Prostate gland (tissue), 2 donors: Measurements from ENCODE around the gene SV2B. TPM values are rescaled to one million over a fixed set of nuclear protein-coding genes. Genes with fewer than 3 reads are reported as not detected.
A peak's percentile ranks its signal among the peaks of the same experiment; 100 is the strongest.

Experiments
- DNase-seq: peaks from one replicate; pipeline ENCODE4 v3.0.0-alpha.2; 2019; ENCODE audit warnings: low spot score
- H3K27ac ChIP-seq, 2 donors: fragments of 200-600 bp; sonication (generic); 2 replicates each; pipeline ENCODE4 v1.5.1; 2017 to 2019
- H3K27me3 ChIP-seq: fragments of 200-600 bp; sonication (generic); replicated peaks from 2 replicates; pipeline ENCODE4 v1.5.1; 2019; ENCODE audit not compliant: insufficient read depth
- H3K36me3 ChIP-seq, 2 donors: fragments of 200-600 bp; sonication (generic); 1 replicate in 1 of 2; 2 replicates in 1 of 2; pipeline versions ENCODE4 v1.5.1 to v1.8.1; 2017 to 2019
- H3K4me1 ChIP-seq: fragments of 200-600 bp; sonication (generic); replicated peaks from 2 replicates; pipeline ENCODE4 v1.5.1; 2019
- H3K4me3 ChIP-seq, 2 donors: fragments of 200-600 bp; sonication (generic); 2 replicates each; pipeline ENCODE4 v1.5.1; 2017 to 2019
- H3K9me3 ChIP-seq: fragments of 200-600 bp; sonication (generic); 2 replicates; pipeline ENCODE4 v1.5.1; 2017
- CTCF ChIP-seq, 4 experiments: fragments of 200-600 bp in 2 of 4; fragments of 450-650 bp in 2 of 4; sonication (generic) in 2 of 4; IDR thresholded peaks; 1 replicate in 3 of 4; 2 replicates in 1 of 4; pipeline ENCODE4 v1.5.1; 2016 to 2019; ENCODE audit warnings: antibody characterized with exemption in 4 of 4, mild to moderate bottlenecking in 2 of 4, moderate library complexity in 2 of 4
- POLR2A ChIP-seq: fragments of 450-650 bp; IDR thresholded peaks from one replicate; pipeline ENCODE4 v1.6.1; 2016; ENCODE audit warnings: antibody characterized with exemption, mild to moderate bottlenecking
- POLR2AphosphoS5 ChIP-seq: sonication (generic); formaldehyde crosslinking; IDR thresholded peaks from one replicate; pipeline ENCODE4 v1.6.1; 2017; ENCODE audit warnings: antibody characterized with exemption
- WGBS: methylation state at CpG from one replicate; pipeline ENCODE4 v1.1.5; 2018; 5-methylcytosine and 5-hydroxymethylcytosine counted together
- intact Hi-C: fragments of 100-400 bp; cut with DNase I; formaldehyde crosslinking; loops from one replicate; pipeline ENCODE4 v1.14.2; 2022
- total RNA-seq, 2 donors: library from RNA; depleted of rRNA; stranded (reverse); fragments of >200 nt; gene quantifications; one replicate each; pipeline ENCODE4 v1.1.0, GENCODE V29; 2016

The SV2B gene
- total RNA-seq, 2 donors from 2014 or later = 2.3 to 5.4 TPM

- H3K27ac ChIP-seq = no peak overlapping the region
- H3K36me3 ChIP-seq = no peaks in the 10 kb centered on the region
- no peak overlapping the region for H3K4me3 ChIP-seq
- TF ChIP-seq CTCF (IDR thresholded peaks at IDR 0.05) = no peak
- TF ChIP-seq POLR2AphosphoS5 = no peak
- TF ChIP-seq POLR2A = no peak
- no peak for DNase-seq
- intact Hi-C loops = no loop called here
- no peaks in the 10 kb centered on the region for H3K4me1 ChIP-seq
- H3K27me3 ChIP-seq = no peaks in the 10 kb centered on the region
- no peaks in the 10 kb centered on the region for H3K9me3 ChIP-seq
- 65% methylated on average over 4 of the region's 4 CpGs for WGBS
These were observed 41.0 kb downstream of the SV2B start for GRCh38 chr15:91141097-91141496.

- WGBS = 89% methylated on average over 1 of the region's 1 CpG
- no peak for DNase-seq
These were observed 42.2 kb downstream of the SV2B start for GRCh38 chr15:91142106-91142744.

GRCh38 chr15:91142946-91143345, 42.9 kb downstream of the SV2B start:
- no peaks in the 10 kb centered on the region for H3K4me1 ChIP-seq
- H3K27me3 ChIP-seq = no peaks in the 10 kb centered on the region
- 73% methylated on average over 7 of the region's 7 CpGs for WGBS
- H3K27ac ChIP-seq = no peak overlapping the region
- intact Hi-C loops = no loop called here
- H3K36me3 ChIP-seq = no peaks in the 10 kb centered on the region
- no peak overlapping the region for H3K4me3 ChIP-seq
- no peak for DNase-seq
- no peak for TF ChIP-seq CTCF (IDR thresholded peaks at IDR 0.05)
- no peaks in the 10 kb centered on the region for H3K9me3 ChIP-seq

More at GRCh38 chr15:91142106-91142744, 42.2 kb downstream of the SV2B start:
- TF ChIP-seq CTCF (IDR thresholded peaks at IDR 0.05) (peak in 1 of 4 experiments; percentile 19), POLR2A (no peak)
- no peak overlapping the region for H3K4me3 ChIP-seq
- no peaks in the 10 kb centered on the region for H3K9me3 ChIP-seq
- H3K27ac ChIP-seq = no peak overlapping the region
- no peaks in the 10 kb centered on the region for H3K36me3 ChIP-seq
- H3K27me3 ChIP-seq = no peaks in the 10 kb centered on the region
- H3K4me1 ChIP-seq = no peaks in the 10 kb centered on the region
- intact Hi-C loops = no loop called here

DNA sequence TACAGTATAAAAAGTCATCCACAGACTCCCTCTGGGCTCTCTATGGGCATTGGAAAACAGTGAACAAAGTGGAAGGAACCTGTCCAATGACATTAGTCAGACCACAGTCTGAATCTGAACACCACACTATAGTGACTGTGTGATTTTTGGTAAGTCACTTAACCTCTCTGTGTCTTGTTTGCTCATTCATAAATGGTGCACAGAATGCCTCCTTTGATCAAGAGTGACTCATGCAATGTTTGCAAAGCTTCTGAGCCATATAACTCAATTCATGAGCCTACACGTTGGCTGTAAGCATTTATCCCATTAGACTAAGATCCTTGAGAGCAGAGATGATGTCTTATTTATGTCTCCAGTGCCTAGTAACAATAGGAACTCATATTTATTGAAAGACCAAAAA, 46.7 kb downstream of the SV2B start:
- no peaks in the 10 kb centered on the region for H3K27me3 ChIP-seq
- TF ChIP-seq POLR2AphosphoS5 = no peak
- WGBS = 43% methylated on average over 1 of the region's 1 CpG
- H3K4me1 ChIP-seq = no peaks in the 10 kb centered on the region
- H3K4me3 ChIP-seq = no peak overlapping the region
- H3K27ac ChIP-seq = no peak overlapping the region
- intact Hi-C loops = no loop called here
- DNase-seq = no peak
- H3K36me3 ChIP-seq = no peaks in the 10 kb centered on the region
- no peaks in the 10 kb centered on the region for H3K9me3 ChIP-seq

- DNase-seq = no peak
- no peaks in the 10 kb centered on the region for H3K4me1 ChIP-seq
- H3K27ac ChIP-seq = no peak overlapping the region
- H3K9me3 ChIP-seq = no peaks in the 10 kb centered on the region
- H3K36me3 ChIP-seq = no peaks in the 10 kb centered on the region
- intact Hi-C loops = no loop called here
- no peaks in the 10 kb centered on the region for H3K27me3 ChIP-seq
- no peak for TF ChIP-seq POLR2AphosphoS5
- TF ChIP-seq CTCF (IDR thresholded peaks at IDR 0.05) = no peak
- no peak for TF ChIP-seq POLR2A
- 97% methylated on average over 4 of the region's 4 CpGs for WGBS
- no peak overlapping the region for H3K4me3 ChIP-seq
These were observed 48.2 kb downstream of the SV2B start for GRCh38 chr15:91148243-91148642.
